A673 (cell line): Measurements from ENCODE around the gene ADGRD1.

ENCODE experiments used
- CTCF ChIP-seq: fragments of 300-800, 200-600 bp; sonication (generic); conservative IDR thresholded peaks from 2 replicates; pipeline ENCODE4 v1.5.1; 2017; ENCODE audit warnings: low read depth, mild to moderate bottlenecking, antibody characterized with exemption, low read length, moderate library complexity, mixed read lengths
- EZH2 ChIP-seq: fragments of 200-600 bp; sonication (generic); IDR thresholded peaks from 2 replicates; pipeline ENCODE4 v1.6.1; 2017; ENCODE audit warnings: borderline replicate concordance, low read depth, mild to moderate bottlenecking, mixed read lengths, antibody characterized with exemption, low read length; ENCODE audit not compliant: poor library complexity, severe bottlenecking

GRCh38 chr12:131122631-131123030, 168.9 kb downstream of the ADGRD1 start:
- TF ChIP-seq CTCF: no peak
- TF ChIP-seq EZH2: no peak
